ENCODE measurements around the gene POC1A.
A peak's percentile ranks its signal among the peaks of the same experiment; 100 is the strongest.

The POC1A gene

GRCh38 chr3:52154135-52155094 lies at the start of gene POC1A:
TSS of gene POC1A (minus strand) at chr3:52154423. CDS start at chr3:52154372, 51 bp downstream.
- H3K36me3 ChIP-seq (ENCODE audit: control insufficient read depth in 2 of 2, insufficient read depth in 1 of 2, low read length in 2 of 2), result peaks cover 0 to 16% of the 10 kb centered on the region in 2 experiments; a peak in 1 of 3 replicates
- peak within 1 kb of the TSS; percentile 74 for H3K27ac ChIP-seq (ENCODE audit: extremely low read depth, low read depth, low read length)
- peak within 1 kb of the TSS; percentile 97 for H3K4me3 ChIP-seq (ENCODE audit: low read depth, low read length)
- no peaks in the 10 kb centered on the region for H3K9me3 ChIP-seq (ENCODE audit: control insufficient read depth, insufficient read depth, low read depth, low read length)
- POLR2A ChIA-PET, result interaction anchor here (0.5 to 1.4 kb wide), 21 partner anchors 9 to 226 kb away, joined by 3 to 13 read pairs (median 4); partner anchors contain the start of genes ABHD14B, ACY1, ALAS1 and DUSP7
- H3K4me1 ChIP-seq (ENCODE audit: control insufficient read depth, insufficient read depth, low read length), result no peaks in the 10 kb centered on the region
- CTCF ChIA-PET, result interaction anchor here (0.7 to 1.5 kb wide), 5 partner anchors 10 to 153 kb away, joined by 3 to 9 read pairs (median 5); no protein-coding TSS in a partner anchor
- no peak for TF ChIP-seq PBX3 (CRISPR knock-in tag; IDR thresholded peaks at IDR 0.05)
- peak; percentile 85 for TF ChIP-seq ZFHX2 (tag by site-specific recombination; conservative IDR thresholded peaks at IDR 0.05)
- peak; percentile 85 for TF ChIP-seq GLIS2 (tag by site-specific recombination; IDR thresholded peaks at IDR 0.05)
- TF ChIP-seq ZIC2 (tag by site-specific recombination; IDR thresholded peaks at IDR 0.05), result peak; percentile 89
- TF ChIP-seq SCRT2 (tag by site-specific recombination; IDR thresholded peaks at IDR 0.05), result peak; percentile 75
- no peak; the same call in 1 of the 2 replicates for TF ChIP-seq KLF7 (tag by site-specific recombination; IDR thresholded peaks at IDR 0.05; ENCODE audit: borderline replicate concordance)
- TF ChIP-seq, protein P1, sequence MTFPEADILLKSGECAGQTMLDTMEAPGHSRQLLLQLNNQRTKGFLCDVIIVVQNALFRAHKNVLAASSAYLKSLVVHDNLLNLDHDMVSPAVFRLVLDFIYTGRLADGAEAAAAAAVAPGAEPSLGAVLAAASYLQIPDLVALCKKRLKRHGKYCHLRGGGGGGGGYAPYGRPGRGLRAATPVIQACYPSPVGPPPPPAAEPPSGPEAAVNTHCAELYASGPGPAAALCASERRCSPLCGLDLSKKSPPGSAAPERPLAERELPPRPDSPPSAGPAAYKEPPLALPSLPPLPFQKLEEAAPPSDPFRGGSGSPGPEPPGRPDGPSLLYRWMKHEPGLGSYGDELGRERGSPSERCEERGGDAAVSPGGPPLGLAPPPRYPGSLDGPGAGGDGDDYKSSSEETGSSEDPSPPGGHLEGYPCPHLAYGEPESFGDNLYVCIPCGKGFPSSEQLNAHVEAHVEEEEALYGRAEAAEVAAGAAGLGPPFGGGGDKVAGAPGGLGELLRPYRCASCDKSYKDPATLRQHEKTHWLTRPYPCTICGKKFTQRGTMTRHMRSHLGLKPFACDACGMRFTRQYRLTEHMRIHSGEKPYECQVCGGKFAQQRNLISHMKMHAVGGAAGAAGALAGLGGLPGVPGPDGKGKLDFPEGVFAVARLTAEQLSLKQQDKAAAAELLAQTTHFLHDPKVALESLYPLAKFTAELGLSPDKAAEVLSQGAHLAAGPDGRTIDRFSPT (tag by site-specific recombination; IDR thresholded peaks at IDR 0.05), result peak; percentile 91
- TF ChIP-seq, protein P2, sequence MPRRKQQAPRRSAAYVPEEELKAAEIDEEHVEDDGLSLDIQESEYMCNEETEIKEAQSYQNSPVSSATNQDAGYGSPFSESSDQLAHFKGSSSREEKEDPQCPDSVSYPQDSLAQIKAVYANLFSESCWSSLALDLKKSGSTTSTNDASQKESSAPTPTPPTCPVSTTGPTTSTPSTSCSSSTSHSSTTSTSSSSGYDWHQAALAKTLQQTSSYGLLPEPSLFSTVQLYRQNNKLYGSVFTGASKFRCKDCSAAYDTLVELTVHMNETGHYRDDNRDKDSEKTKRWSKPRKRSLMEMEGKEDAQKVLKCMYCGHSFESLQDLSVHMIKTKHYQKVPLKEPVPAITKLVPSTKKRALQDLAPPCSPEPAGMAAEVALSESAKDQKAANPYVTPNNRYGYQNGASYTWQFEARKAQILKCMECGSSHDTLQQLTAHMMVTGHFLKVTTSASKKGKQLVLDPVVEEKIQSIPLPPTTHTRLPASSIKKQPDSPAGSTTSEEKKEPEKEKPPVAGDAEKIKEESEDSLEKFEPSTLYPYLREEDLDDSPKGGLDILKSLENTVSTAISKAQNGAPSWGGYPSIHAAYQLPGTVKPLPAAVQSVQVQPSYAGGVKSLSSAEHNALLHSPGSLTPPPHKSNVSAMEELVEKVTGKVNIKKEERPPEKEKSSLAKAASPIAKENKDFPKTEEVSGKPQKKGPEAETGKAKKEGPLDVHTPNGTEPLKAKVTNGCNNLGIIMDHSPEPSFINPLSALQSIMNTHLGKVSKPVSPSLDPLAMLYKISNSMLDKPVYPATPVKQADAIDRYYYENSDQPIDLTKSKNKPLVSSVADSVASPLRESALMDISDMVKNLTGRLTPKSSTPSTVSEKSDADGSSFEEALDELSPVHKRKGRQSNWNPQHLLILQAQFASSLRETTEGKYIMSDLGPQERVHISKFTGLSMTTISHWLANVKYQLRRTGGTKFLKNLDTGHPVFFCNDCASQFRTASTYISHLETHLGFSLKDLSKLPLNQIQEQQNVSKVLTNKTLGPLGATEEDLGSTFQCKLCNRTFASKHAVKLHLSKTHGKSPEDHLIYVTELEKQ (tag by site-specific recombination; IDR thresholded peaks at IDR 0.05; ENCODE audit: borderline replicate concordance), result no peak
- TF ChIP-seq ZEB2 (tag by site-specific recombination; IDR thresholded peaks at IDR 0.05), result no peak; the same call in 1 of the 2 replicates
- TF ChIP-seq ZNF785 (tag by site-specific recombination; IDR thresholded peaks at IDR 0.05), result no peak
- TF ChIP-seq, protein P3, sequence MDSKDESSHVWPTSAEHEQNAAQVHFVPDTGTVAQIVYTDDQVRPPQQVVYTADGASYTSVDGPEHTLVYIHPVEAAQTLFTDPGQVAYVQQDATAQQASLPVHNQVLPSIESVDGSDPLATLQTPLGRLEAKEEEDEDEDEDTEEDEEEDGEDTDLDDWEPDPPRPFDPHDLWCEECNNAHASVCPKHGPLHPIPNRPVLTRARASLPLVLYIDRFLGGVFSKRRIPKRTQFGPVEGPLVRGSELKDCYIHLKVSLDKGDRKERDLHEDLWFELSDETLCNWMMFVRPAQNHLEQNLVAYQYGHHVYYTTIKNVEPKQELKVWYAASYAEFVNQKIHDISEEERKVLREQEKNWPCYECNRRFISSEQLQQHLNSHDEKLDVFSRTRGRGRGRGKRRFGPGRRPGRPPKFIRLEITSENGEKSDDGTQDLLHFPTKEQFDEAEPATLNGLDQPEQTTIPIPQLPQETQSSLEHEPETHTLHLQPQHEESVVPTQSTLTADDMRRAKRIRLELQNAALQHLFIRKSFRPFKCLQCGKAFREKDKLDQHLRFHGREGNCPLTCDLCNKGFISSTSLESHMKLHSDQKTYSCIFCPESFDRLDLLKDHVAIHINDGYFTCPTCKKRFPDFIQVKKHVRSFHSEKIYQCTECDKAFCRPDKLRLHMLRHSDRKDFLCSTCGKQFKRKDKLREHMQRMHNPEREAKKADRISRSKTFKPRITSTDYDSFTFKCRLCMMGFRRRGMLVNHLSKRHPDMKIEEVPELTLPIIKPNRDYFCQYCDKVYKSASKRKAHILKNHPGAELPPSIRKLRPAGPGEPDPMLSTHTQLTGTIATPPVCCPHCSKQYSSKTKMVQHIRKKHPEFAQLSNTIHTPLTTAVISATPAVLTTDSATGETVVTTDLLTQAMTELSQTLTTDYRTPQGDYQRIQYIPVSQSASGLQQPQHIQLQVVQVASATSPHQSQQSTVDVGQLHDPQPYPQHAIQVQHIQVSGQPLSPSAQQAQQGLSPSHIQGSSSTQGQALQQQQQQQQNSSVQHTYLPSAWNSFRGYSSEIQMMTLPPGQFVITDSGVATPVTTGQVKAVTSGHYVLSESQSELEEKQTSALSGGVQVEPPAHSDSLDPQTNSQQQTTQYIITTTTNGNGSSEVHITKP (tag by site-specific recombination; IDR thresholded peaks at IDR 0.05), result peak; percentile 97
- TF ChIP-seq ZNF302 (tag by site-specific recombination; IDR thresholded peaks at IDR 0.05; ENCODE audit: low read depth), result no peak
- TF ChIP-seq MZF1 (tag by site-specific recombination; IDR thresholded peaks at IDR 0.05; ENCODE audit: borderline replicate concordance), result no peak
- peak; percentile 59 for TF ChIP-seq KLF9 (tag by site-specific recombination; IDR thresholded peaks at IDR 0.05; ENCODE audit: low read depth)
- peak; percentile 79 for TF ChIP-seq IKZF3 (tag by site-specific recombination; IDR thresholded peaks at IDR 0.05)
- peak; percentile 44; the same call in 1 of the 2 replicates for TF ChIP-seq ZBTB11 (tag by site-specific recombination; conservative IDR thresholded peaks at IDR 0.05; ENCODE audit: low read depth)
- TF ChIP-seq ZNF792 (tag by site-specific recombination; IDR thresholded peaks at IDR 0.05), result no peak
- TF ChIP-seq ZNF140 (tag by site-specific recombination; IDR thresholded peaks at IDR 0.05), result no peak
- peak; percentile 98 for TF ChIP-seq ZNF394 (tag by site-specific recombination; IDR thresholded peaks at IDR 0.05; ENCODE audit: borderline replicate concordance)
- TF ChIP-seq ZNF24 (tag by site-specific recombination; IDR thresholded peaks at IDR 0.05), result no peak; the same call in 1 of the 2 replicates
- TF ChIP-seq ZNF48 (tag by site-specific recombination; IDR thresholded peaks at IDR 0.05), result no peak

Measured in HEK293 (cell line).